ENCODE results near the gene GSTT2B. TPM values are rescaled to one million over a fixed set of nuclear protein-coding genes. Genes with fewer than 3 reads are reported as not detected.

The GSTT2B gene
- total and polyA plus RNA-seq, 10 of the 15 experiments (the other 5 are each of a cell fraction or from before 2014, with no cell fraction given): 0.15 to 0.29 (median 0.21) TPM; not detected in 7

DNA sequence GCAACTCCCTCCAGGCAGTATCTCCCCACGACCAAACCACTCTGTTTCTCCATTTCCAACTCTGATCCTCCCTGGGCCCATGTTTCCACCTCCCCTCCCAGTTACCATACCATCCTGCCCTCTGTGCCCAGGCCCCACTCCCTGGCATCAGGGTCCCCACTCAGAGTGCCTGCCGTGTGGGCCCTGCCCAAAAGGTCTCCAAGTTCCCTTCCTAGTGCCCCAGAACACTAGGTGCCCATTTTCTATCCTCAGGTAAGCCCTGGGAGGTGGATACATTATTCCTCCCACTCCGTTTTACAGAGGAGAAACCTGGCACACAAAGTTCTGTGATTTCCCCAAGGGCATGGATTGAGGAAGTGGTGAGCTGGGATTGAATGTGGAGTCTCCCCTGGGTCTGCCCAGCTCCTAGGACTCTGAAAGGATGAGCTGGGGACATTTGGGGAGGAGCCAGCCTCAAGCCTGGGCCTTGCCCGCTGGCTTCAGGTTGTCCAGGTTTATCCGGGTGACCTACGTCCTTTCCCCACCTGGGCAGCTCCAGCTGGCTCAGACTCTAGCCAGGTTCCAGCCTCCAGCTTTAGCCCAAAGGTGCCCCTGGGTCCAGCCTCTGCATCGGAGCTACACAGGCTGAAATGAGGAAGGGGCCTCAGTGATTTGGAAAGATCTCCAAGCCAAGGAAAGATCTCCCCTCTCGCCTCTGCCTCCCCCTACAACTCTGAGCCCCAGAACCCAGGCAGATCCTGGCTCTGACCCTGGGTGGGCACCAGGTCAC is 46.4 kb upstream of the GSTT2B start (continued):
- no peak for TF ChIP-seq ZNF24 (IDR thresholded peaks at IDR 0.05)
- no peak for TF ChIP-seq NBN (IDR thresholded peaks at IDR 0.05)
- TF ChIP-seq SPI1 (IDR thresholded peaks at IDR 0.05; ENCODE audit: borderline replicate concordance, insufficient read depth, low read depth, low read length): no peak
- no peak for TF ChIP-seq KLF5 (IDR thresholded peaks at IDR 0.05; ENCODE audit: partially characterized antibody)

DNA sequence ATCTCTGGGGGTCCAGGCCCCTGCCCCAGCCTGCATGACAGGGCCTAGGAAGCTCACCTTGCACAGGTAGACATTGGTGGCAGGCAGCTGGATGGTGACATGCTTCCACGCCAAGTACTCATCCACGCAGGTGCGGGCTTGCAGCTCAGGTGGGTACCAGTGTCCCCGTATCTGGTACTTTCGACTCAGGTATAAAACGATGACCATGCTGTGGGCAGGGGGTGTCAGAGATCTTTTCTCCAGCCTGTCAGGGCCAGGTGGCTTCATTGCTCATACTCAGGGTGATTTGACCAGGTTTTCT is 45.9 kb upstream of the GSTT2B start:
- FAIRE-seq: no peak
- H3K27me3 ChIP-seq (replicated peaks in 1 of 2; ENCODE audit: control insufficient read depth in 2 of 2, insufficient read depth in 2 of 2, low read length in 1 of 2): no peaks in the 10 kb centered on the region
- no peaks in the 10 kb centered on the region for H3K36me3 ChIP-seq (ENCODE audit: control insufficient read depth in 2 of 2, insufficient read depth in 2 of 2, low read length in 1 of 2)
- TF ChIP-seq WRNIP1 (IDR thresholded peaks at IDR 0.05; ENCODE audit: borderline replicate concordance, low read depth, low read length): no peak
- no peak for TF ChIP-seq CREB1 (IDR thresholded peaks at IDR 0.05; ENCODE audit: low read depth)
- no peak for TF ChIP-seq ATF2 (IDR thresholded peaks at IDR 0.05; ENCODE audit: low read length)
- no peak for TF ChIP-seq SIN3A (IDR thresholded peaks at IDR 0.05; ENCODE audit: low read depth, low read length)
- TF ChIP-seq BCL11A (IDR thresholded peaks at IDR 0.05; ENCODE audit: low read depth, low read length): no peak
- TF ChIP-seq TAF1 (IDR thresholded peaks at IDR 0.05; ENCODE audit: borderline replicate concordance, low read depth, low read length): no peak
- TF ChIP-seq, protein P1, sequence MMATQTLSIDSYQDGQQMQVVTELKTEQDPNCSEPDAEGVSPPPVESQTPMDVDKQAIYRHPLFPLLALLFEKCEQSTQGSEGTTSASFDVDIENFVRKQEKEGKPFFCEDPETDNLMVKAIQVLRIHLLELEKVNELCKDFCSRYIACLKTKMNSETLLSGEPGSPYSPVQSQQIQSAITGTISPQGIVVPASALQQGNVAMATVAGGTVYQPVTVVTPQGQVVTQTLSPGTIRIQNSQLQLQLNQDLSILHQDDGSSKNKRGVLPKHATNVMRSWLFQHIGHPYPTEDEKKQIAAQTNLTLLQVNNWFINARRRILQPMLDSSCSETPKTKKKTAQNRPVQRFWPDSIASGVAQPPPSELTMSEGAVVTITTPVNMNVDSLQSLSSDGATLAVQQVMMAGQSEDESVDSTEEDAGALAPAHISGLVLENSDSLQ (IDR thresholded peaks at IDR 0.05): no peak
- WGBS (ENCODE audit: insufficient coverage, insufficient replicate concordance, low lambda C conversion rate, missing lambda C conversion rate): 64% methylated on average over 6 of the region's 6 CpGs
- DNase-seq (ENCODE audit: low read depth, low spot score): no peak
- in situ Hi-C loops (cut with MboI) (loop anchor here (5.0 kb wide), 1 partner anchor 70 kb away; no protein-coding TSS in a partner anchor), intact Hi-C loops (cut with micrococcal nuclease; ENCODE audit: unreplicated experiment) (loop anchor here (10.0 kb wide), 1 partner anchor 62 kb away; no protein-coding TSS in a partner anchor)
- RAD21 ChIA-PET (ENCODE audit: unreplicated experiment): no interaction called here
- no peak overlapping the region for H3K4me3 ChIP-seq
- no TSS peak for BruUV-seq (replicated peaks)
- no peaks in the 10 kb centered on the region for H4K20me1 ChIP-seq (ENCODE audit: control insufficient read depth, insufficient read depth)
- H3K4me1 ChIP-seq (ENCODE audit: control insufficient read depth, insufficient read depth, low read length): no peaks in the 10 kb centered on the region
- SMC1A ChIA-PET (ENCODE audit: uncharacterized antibody, unreplicated experiment): no interaction called here
- ATAC-seq: no peak
- no peak overlapping the region for H3K27ac ChIP-seq (ENCODE audit: control insufficient read depth, insufficient read depth)
- H2AFZ ChIP-seq (ENCODE audit: control insufficient read depth, low read depth, low read length): no peak overlapping the region
- no peaks in the 10 kb centered on the region for H3K9me3 ChIP-seq (replicated peaks; ENCODE audit: control insufficient read depth, insufficient read depth, low read length)
- no peak overlapping the region for H3K9ac ChIP-seq (ENCODE audit: control insufficient read depth, insufficient read depth, low read length)
- POLR2A ChIA-PET: no interaction called here
- no peak overlapping the region for H3K4me2 ChIP-seq (ENCODE audit: control insufficient read depth, insufficient read depth)
- CTCF ChIA-PET: interaction anchor here (1.0 kb wide), 1 partner anchor 151 kb away, joined by 3 read pairs; no protein-coding TSS in a partner anchor
- H3K79me2 ChIP-seq (ENCODE audit: control insufficient read depth, insufficient read depth, low read length): peaks cover 8% of the 10 kb centered on the region
